GM12878 (cell line): Measurements from ENCODE around the gene BCORL1. TPM values are rescaled to one million over a fixed set of nuclear protein-coding genes. Genes with fewer than 3 reads are reported as not detected.

Experiments
- ATAC-seq: fragments of 200-7000 bp; cut with Tn5 transposase; 3 replicates; pipeline ENCODE4 v1.9.1; 2020; ENCODE audit warnings: mild to moderate bottlenecking, moderate library complexity
- BruUV-seq: library from RNA; stranded (reverse); fragments of 400-500 nt; replicated peaks from 2 replicates; lab custom pipeline; 2021; lab: Mats Ljungman, UMichigan
- CTCF ChIA-PET: fragments of 300-600 bp; sonication (Branson Sonifier 250); formaldehyde crosslinking; extraction: SDS; loops from one replicate; lab custom pipeline; 2021; ENCODE audit warnings: inconsistent platforms; lab: Yijun Ruan, JAX
- POLR2A ChIA-PET: fragments of 350-600 bp; formaldehyde crosslinking; extraction: SDS; loops from one replicate; lab custom pipeline; 2021; ENCODE audit warnings: inconsistent platforms; lab: Charles Lee
- RAD21 ChIA-PET: fragments of 300-600 bp; sonication (Branson Sonifier 250); formaldehyde crosslinking; loops from one replicate; lab custom pipeline; 2023; ENCODE audit warnings: antibody characterized with exemption; ENCODE audit not compliant: unreplicated experiment; lab: Charles Lee
- SMC1A ChIA-PET: fragments of 300-600 bp; sonication (Branson Sonifier 250); formaldehyde crosslinking; loops from one replicate; lab custom pipeline; 2023; ENCODE audit not compliant: unreplicated experiment, uncharacterized antibody; lab: Charles Lee
- DNase-seq: peaks from one replicate; pipeline ENCODE4 v3.0.0-alpha.2; 2011; ENCODE audit warnings: low read depth, low spot score
- FAIRE-seq: peaks from 3 replicates; lab custom pipeline; 2011; peaks lifted over from hg19 to GRCh38; lab: Jason Lieb, UNC
- H2AFZ ChIP-seq: 2 replicates; pipeline ENCODE4 v1.6.0; 2011; ENCODE audit warnings: low read depth, low read length, control low read depth; ENCODE audit not compliant: control insufficient read depth
- H3K27ac ChIP-seq: 2 replicates; pipeline ENCODE4 v1.5.1; 2011; ENCODE audit warnings: control low read depth; ENCODE audit not compliant: control insufficient read depth, insufficient read depth
- H3K27me3 ChIP-seq, 2 experiments: replicated peaks in 1 of 2; 2 replicates each; pipeline versions ENCODE4 v1.6.0 to v1.6.1; 2011; ENCODE audit warnings: low read length in 1 of 2; ENCODE audit not compliant: control insufficient read depth in 2 of 2, insufficient read depth in 2 of 2
- H3K36me3 ChIP-seq, 2 experiments: 2 replicates each; pipeline ENCODE4 v1.5.1; 2011; ENCODE audit warnings: low read length in 1 of 2; ENCODE audit not compliant: control insufficient read depth in 2 of 2, insufficient read depth in 2 of 2
- H3K4me1 ChIP-seq: 2 replicates; pipeline ENCODE4 v1.6.1; 2011; ENCODE audit warnings: mild to moderate bottlenecking, low read length, moderate library complexity, mixed read lengths; ENCODE audit not compliant: control insufficient read depth, insufficient read depth
- H3K4me2 ChIP-seq: 2 replicates; pipeline ENCODE4 v1.6.0; 2011; ENCODE audit warnings: control low read depth; ENCODE audit not compliant: control insufficient read depth, insufficient read depth
- H3K4me3 ChIP-seq: fragments of 200-600 bp; sonication (generic); 2 replicates; pipeline ENCODE4 v1.5.1; 2016
- H3K79me2 ChIP-seq: 2 replicates; pipeline ENCODE4 v1.6.0; 2011; ENCODE audit warnings: low read length; ENCODE audit not compliant: control insufficient read depth, insufficient read depth
- H3K9ac ChIP-seq: 2 replicates; pipeline ENCODE4 v1.8.0; 2011; ENCODE audit warnings: low read length, control low read depth, mixed read lengths; ENCODE audit not compliant: control insufficient read depth, insufficient read depth
- H3K9me3 ChIP-seq: replicated peaks from 3 replicates; pipeline ENCODE4 v1.5.1; 2011; ENCODE audit warnings: mild to moderate bottlenecking, low read length; ENCODE audit not compliant: control insufficient read depth, insufficient read depth
- H4K20me1 ChIP-seq: 2 replicates; pipeline ENCODE4 v1.6.0; 2011; ENCODE audit not compliant: control insufficient read depth, insufficient read depth
- CTCF ChIP-seq, 3 experiments: IDR thresholded peaks in 2 of 3; conservative IDR thresholded peaks in 1 of 3; 2 replicates each; pipeline ENCODE4 v1.5.1; 2011; ENCODE audit warnings: low read depth in 3 of 3, low read length in 3 of 3, mild to moderate bottlenecking in 3 of 3, control low read depth in 2 of 3, moderate library complexity in 2 of 3, inconsistent platforms in 1 of 3, mixed read lengths in 1 of 3; ENCODE audit not compliant: control insufficient read depth in 2 of 3, insufficient read depth in 1 of 3; ENCODE audit errors: extremely low read depth in 1 of 3
- EED ChIP-seq: sonication (generic); IDR thresholded peaks from 2 replicates; pipeline ENCODE4 v1.6.1; 2016; ENCODE audit warnings: antibody characterized with exemption, low read depth
- HDAC2 ChIP-seq: fragments of 200-600 bp; sonication (generic); IDR thresholded peaks from 2 replicates; pipeline ENCODE4 v1.6.1; 2017
- IRF4 ChIP-seq: IDR thresholded peaks from 2 replicates; pipeline ENCODE4 v1.6.1; 2011; ENCODE audit warnings: low read depth, low read length
- JUND ChIP-seq: IDR thresholded peaks from 2 replicates; pipeline ENCODE4 v1.6.1; 2012; ENCODE audit warnings: low read depth, mild to moderate bottlenecking, low read length, improper control_type of control experiment, moderate library complexity
- LARP7 ChIP-seq: fragments of 450-650 bp; IDR thresholded peaks from 2 replicates; pipeline ENCODE4 v1.6.1; 2017; ENCODE audit warnings: mild to moderate bottlenecking
- MTA2 ChIP-seq: fragments of 450-650 bp; IDR thresholded peaks from 2 replicates; pipeline ENCODE4 v1.6.1; 2016; ENCODE audit warnings: low read depth, mild to moderate bottlenecking, moderate library complexity
- NFIC ChIP-seq: IDR thresholded peaks from 2 replicates; pipeline ENCODE4 v1.6.1; 2012; ENCODE audit warnings: low read depth, mild to moderate bottlenecking, inconsistent platforms, low read length, moderate library complexity
- NFYB ChIP-seq: IDR thresholded peaks from 2 replicates; pipeline ENCODE4 v1.6.1; 2011; ENCODE audit warnings: low read depth, mild to moderate bottlenecking, low read length, improper control_type of control experiment, moderate library complexity; ENCODE audit not compliant: insufficient read depth
- NR2C1 ChIP-seq: fragments of 450-650 bp; IDR thresholded peaks from 2 replicates; pipeline ENCODE4 v1.6.1; 2017; ENCODE audit warnings: antibody characterized with exemption, mild to moderate bottlenecking, moderate library complexity
- SIX5 ChIP-seq: IDR thresholded peaks from 2 replicates; pipeline ENCODE4 v1.6.1; 2011; ENCODE audit warnings: mild to moderate bottlenecking, low read depth, low read length, moderate library complexity; ENCODE audit not compliant: severe bottlenecking
- SMARCA5 ChIP-seq: fragments of 450-650 bp; IDR thresholded peaks from 2 replicates; pipeline ENCODE4 v1.6.1; 2017; ENCODE audit warnings: mild to moderate bottlenecking
- STAT3 ChIP-seq: IDR thresholded peaks from 2 replicates; pipeline ENCODE4 v1.6.1; 2011; ENCODE audit warnings: low read depth, low read length, improper control_type of control experiment
- TCF7 ChIP-seq: IDR thresholded peaks from 2 replicates; pipeline ENCODE4 v1.6.1; 2014; ENCODE audit warnings: antibody characterized with exemption, borderline replicate concordance
- USF1 ChIP-seq: IDR thresholded peaks from 2 replicates; pipeline ENCODE4 v1.6.1; 2011; ENCODE audit warnings: borderline replicate concordance, low read depth, mild to moderate bottlenecking, moderate library complexity, mixed read lengths, low read length; ENCODE audit not compliant: insufficient read depth; ENCODE audit errors: extremely low read length
- YBX1 ChIP-seq: fragments of 450-650 bp; IDR thresholded peaks from 2 replicates; pipeline ENCODE4 v1.6.1; 2016; ENCODE audit warnings: antibody characterized with exemption
- ZBTB4 ChIP-seq: fragments of 450-650 bp; formaldehyde crosslinking; IDR thresholded peaks from 2 replicates; pipeline ENCODE4 v1.4.0; 2022; ENCODE audit warnings: mild to moderate bottlenecking, moderate library complexity
- ZNF384 ChIP-seq: IDR thresholded peaks from 2 replicates; pipeline ENCODE4 v1.6.1; 2012; ENCODE audit warnings: low read depth, mild to moderate bottlenecking, low read length, improper control_type of control experiment, borderline replicate concordance
- ZNF622 ChIP-seq: fragments of 450-650 bp; IDR thresholded peaks from 2 replicates; pipeline ENCODE4 v1.6.1; 2017; ENCODE audit warnings: mild to moderate bottlenecking, inconsistent platforms
- WGBS: methylation state at CpG from one replicate; pipeline ENCODE4 v1.1.6; 2016; ENCODE audit warnings: low lambda C conversion rate; ENCODE audit not compliant: insufficient replicate concordance, insufficient coverage; ENCODE audit errors: missing lambda C conversion rate; 5-methylcytosine and 5-hydroxymethylcytosine counted together
- in situ Hi-C: fragments of 300-500 bp; cut with MboI; formaldehyde crosslinking; loops from 9 replicates; pipeline ENCODE4 v1.14.3; 2018; ENCODE audit warnings: mixed read lengths
- intact Hi-C: fragments of 100-400 bp; cut with micrococcal nuclease; formaldehyde crosslinking; loops from one replicate; pipeline ENCODE4 v1.14.2; 2022; ENCODE audit not compliant: unreplicated experiment
- polyA plus RNA-seq, 11 experiments: library from polyadenylated mRNA; depleted of rRNA in 4 of 11; unstranded in 6 of 11; stranded (reverse) in 5 of 11; fragments of >200 nt; fragmentation: Nextera tagmentation in 4 of 11; fragmentation: Illumina TruSeq in 1 of 11; extraction: Ambion mirVana in 4 of 11; extraction: Trizol in 1 of 11; gene quantifications; 1 replicate in 1 of 11; 2 replicates in 10 of 11; pipeline versions ENCODE4 v1.2.1 to v1.2.3, GENCODE V29; 2011 to 2016; ENCODE audit warnings: inconsistent platforms in 2 of 11, missing spikeins in 2 of 11, low read depth in 1 of 11
- total RNA-seq, 4 experiments: library from RNA; depleted of rRNA in 3 of 4; stranded (reverse); fragments of >200 nt in 3 of 4; fragmentation: Illumina TruSeq in 1 of 4; extraction: Trizol in 1 of 4; gene quantifications; 2 replicates each; pipeline versions ENCODE4 v1.2.1 to v1.2.3, GENCODE V29; 2013 to 2021

The BCORL1 gene
- total and polyA plus RNA-seq, 10 of the 15 experiments (the other 5 are each of a cell fraction or from before 2014, with no cell fraction given): 0.16 to 7.2 (median 0.94) TPM

GRCh38 chrX:130058652-130059051 lies 76.2 kb downstream of the BCORL1 start:
- Histone ChIP-seq H4K20me1 (no peaks in the 10 kb centered on the region), H2AFZ (no peak overlapping the region), H3K27ac (no peak overlapping the region), H3K4me1 (peaks cover 3% of the 10 kb centered on the region; the same call in 1 of the 2 replicates), H3K9ac (no peak overlapping the region), H3K4me3 (no peak overlapping the region), H3K36me3 (no peaks in the 10 kb centered on the region), H3K79me2 (no peaks in the 10 kb centered on the region), H3K9me3 (no peaks in the 10 kb centered on the region), H3K27me3 (no peaks in the 10 kb centered on the region), H3K4me2 (no peak overlapping the region)
- BruUV-seq: no TSS peak
- FAIRE-seq: no peak
- intact Hi-C loops: no loop called here
- DNase-seq: no peak
- POLR2A ChIA-PET: no interaction called here
- CTCF ChIA-PET: interaction anchor here (0.6 to 2.1 kb wide), 6 partner anchors 31 to 219 kb away, joined by 3 to 17 read pairs (median 4); no protein-coding TSS in a partner anchor
- TF ChIP-seq JUND: no peak
- TF ChIP-seq YBX1: no peak
- TF ChIP-seq STAT3: no peak
- TF ChIP-seq TCF7: no peak
- no peak for TF ChIP-seq USF1
- no peak for TF ChIP-seq ZNF622
- no peak for TF ChIP-seq ZBTB4
- no peak for TF ChIP-seq NR2C1
- TF ChIP-seq IRF4: no peak
- no peak for TF ChIP-seq NFIC
- no peak for TF ChIP-seq ZNF384
- TF ChIP-seq CTCF (IDR thresholded peaks at IDR 0.05 in 2 of 3, conservative IDR thresholded peaks at IDR 0.05 in 1 of 3; ENCODE audit: control insufficient read depth in 2 of 3, extremely low read depth in 1 of 3, insufficient read depth in 1 of 3, low read depth in 3 of 3, low read length in 3 of 3): no peak
- no peak for TF ChIP-seq HDAC2
- no peak for TF ChIP-seq SIX5
- TF ChIP-seq MTA2: no peak
- TF ChIP-seq EED: no peak
- TF ChIP-seq SMARCA5: no peak
- TF ChIP-seq NFYB: no peak
- no peak for TF ChIP-seq LARP7
- in situ Hi-C loops: loop anchor here (25.0 kb wide), 1 partner anchor 446 kb away; no protein-coding TSS in a partner anchor
- SMC1A ChIA-PET: interaction anchor here (1.0 kb wide), 1 partner anchor 172 kb away, joined by 3 read pairs; no protein-coding TSS in a partner anchor
- no peak for ATAC-seq
- RAD21 ChIA-PET: interaction anchor here (1.2 kb wide), 1 partner anchor 133 kb away, joined by 5 read pairs; no protein-coding TSS in a partner anchor
- 54% methylated on average over 7 of the region's 7 CpGs for WGBS
